GM21529 (cell line): ENCODE results near the gene MEIG1.
"Not testable (repeated sequence)": the region's sequence is repeated elsewhere in the genome, so short reads cannot be mapped to it uniquely, and the experiment has no call there.

Experiments
- ATAC-seq: cut with Tn5 transposase; IDR thresholded peaks from one replicate; pipeline ENCODE4 v1.9.1; 2021; ENCODE audit not compliant: unreplicated experiment

Gene MEIG1

DNA sequence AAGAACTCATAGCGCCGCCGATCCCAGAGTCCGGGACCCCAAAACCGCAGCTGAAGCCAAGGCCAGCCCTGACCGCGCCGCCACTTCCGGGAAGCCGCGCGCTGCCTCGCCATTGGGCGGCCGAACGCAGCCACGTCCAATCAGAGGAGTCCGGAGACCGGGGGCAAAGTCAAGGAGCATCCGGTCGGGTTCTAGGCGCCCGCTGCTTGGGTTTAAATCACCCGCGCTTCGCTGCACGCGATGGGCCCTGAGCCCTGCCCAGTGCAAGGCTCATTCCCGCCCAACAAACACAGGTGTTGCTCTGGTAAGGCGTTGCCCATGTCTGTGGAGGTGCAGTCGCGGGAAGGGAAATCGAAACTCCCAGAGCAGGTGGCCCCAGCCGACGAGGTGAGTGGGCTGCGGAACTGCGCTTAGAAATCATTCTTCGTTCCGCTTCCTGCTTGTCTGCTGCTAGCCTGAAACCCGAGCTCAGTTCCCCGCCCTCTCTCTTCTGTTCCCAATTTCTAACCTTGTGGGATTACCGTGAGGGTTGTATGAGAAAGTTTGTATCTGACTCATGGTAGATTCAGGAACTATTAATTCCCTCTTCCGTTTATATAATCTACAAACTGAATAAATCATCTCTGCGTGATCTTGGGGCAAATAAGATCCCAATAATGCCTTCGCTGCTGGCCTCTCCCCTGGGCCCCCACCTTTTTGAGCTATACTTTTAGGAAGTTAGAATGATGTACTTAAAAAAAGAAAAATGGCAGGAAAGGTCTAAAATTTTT lies 5.0 kb upstream of the MEIG1 start, which contains the start of gene DCLRE1C:
DCLRE1C (minus strand) TSS at position 96 of the 770 bp plus-strand sequence; CDS start at position 10, 86 bp downstream.
- ATAC-seq, result peak; percentile 73

DNA sequence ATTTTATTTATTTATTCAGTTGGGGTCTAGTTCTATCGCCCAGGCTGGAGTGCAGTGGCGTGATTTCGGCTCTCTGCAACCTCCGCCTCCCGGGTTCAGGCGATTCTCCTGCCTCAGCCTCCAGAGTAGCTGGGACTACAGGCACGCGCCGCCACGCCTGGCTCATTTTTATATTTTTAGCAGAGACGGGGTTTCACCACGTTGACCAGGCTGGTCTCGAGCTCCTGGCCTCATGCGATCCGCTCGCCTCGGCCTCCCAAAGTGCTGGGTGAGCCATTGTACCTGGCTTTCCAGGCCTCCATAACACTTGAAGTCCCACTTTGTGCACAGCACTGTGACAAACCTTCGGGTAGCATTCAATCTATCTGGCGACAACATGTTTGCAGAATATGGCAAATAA lies 4.3 kb upstream of the MEIG1 start:
- ATAC-seq, result no peak

DNA sequence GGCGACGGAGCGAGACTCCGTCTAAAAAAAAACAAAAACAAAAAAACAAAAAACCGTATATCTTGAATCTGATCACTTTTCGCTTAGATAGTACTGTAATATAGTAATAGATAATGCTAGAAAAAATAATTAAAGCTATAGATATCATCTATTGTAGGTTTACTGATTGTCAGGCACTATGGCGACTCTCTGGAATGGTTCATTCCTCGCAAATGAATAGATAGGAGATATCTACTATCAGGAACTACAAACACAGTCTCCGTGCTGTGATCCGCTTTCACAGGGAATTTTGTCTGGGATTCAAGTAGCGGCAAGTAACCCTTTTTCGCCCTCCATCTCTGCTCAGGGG lies 342 bp upstream of the MEIG1 start:
- no peak for ATAC-seq

DNA sequence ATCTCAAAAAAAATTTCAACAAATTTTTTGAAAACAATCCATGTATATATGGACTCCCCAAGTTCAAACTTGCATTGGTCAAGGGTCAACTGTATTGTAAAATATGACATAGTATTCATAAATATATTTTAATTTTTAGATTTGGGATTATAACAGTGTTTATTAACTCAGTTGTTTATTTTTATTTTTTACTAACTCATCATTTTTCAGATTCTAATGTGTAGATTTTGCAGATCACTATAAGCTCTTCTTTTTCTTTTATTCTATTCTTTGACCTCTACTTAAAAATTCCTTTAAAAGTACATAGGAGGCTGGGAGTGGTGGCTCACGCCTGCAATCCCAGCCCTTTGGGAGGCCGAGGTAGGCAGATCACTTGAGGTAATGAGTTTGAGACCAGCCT lies 8.7 kb downstream of the MEIG1 start:
- ATAC-seq, result no peak

DNA sequence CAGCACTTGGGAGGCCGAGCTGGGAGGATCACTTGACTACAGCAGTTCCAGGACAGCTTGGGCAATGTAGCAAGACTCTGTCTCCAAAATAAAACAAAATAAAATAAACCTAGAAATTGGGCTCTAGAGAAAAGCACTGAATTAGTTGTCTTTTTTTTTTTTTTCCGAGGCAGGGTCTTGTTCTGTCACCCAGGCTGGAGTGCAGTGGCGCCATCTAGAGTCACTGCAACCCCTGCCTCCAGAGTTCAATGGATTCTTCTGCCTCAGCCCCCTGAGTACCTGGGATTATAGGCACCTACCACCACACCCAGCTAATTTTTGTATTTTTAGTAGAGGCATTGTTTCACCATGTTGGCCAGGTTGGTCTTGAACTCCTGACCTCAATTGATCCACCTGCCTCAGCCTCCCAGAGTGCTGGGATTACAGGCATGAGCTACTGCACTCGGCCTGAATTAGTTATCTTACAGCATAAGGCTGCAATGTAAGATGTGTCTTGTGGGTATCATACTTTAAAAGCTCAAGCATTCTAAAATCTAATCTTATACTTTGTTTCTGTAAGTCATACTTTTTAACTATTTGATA lies 12.8 kb downstream of the MEIG1 start:
- ATAC-seq, result no peak

DNA sequence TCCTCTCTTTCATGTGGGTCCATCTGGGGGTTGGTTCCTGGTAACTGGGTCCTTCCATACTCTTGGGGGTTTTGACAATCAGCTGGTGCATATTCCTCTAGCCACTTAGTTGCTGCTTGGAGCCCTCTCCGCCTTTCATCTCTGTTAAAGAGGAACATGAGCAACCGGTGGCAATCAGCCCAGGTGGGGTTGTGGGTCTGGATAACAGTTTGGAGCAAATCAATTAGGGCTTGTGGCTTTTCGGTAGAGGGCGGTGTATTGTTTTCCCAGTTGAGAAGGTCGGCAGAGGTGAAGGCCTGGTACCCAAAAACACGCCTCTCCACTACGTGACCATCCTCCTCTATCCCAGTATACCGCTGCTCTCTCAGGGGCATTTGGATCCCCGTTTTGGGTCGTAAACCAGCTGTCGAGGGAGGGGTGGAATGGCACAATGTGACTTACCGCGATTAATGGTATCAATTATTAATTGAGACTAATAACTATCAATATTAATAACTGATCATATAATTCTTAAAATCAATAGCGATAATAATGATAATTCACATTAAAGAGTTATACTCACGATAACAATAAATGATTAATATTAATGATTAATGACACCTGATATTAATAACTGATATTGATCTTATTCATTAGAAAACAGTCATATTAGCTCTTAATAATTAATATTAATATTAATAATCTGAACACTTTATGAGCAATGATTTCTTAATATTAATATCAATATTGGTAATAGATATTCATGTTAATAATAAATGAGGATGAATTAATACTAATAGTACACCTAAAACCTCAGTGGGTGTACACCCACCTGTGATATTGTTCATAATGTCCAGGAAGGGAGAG lies 15.2 kb downstream of the MEIG1 start:
- ATAC-seq, result not testable (repeated sequence)

DNA sequence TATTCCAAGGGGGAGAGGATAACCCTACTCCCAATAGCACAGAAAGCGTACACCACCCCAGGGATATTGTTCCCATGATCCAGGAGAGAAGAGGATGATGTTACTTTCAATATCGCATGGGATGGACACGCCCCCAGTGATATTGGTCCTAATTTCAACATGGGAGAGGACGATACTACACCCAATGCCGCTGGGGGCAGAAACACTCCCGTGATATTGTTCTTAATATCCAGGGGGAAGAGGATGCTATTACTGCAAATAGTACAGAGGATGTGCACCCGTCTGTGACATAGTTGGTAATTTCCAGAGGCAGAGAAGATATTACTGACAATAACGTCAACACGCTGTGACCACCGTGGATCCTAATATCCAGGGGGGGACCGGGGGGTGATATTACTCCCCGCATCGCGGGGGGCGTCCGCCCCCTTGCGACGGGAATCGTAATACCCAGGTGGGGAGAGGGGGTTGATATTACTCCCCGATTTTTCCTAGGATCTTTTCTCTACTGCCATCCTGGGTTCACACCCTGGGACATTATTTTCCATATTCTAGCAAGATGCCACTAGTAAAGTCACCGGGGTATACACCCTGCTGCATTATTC lies 16.6 kb downstream of the MEIG1 start:
- no peak for ATAC-seq

DNA sequence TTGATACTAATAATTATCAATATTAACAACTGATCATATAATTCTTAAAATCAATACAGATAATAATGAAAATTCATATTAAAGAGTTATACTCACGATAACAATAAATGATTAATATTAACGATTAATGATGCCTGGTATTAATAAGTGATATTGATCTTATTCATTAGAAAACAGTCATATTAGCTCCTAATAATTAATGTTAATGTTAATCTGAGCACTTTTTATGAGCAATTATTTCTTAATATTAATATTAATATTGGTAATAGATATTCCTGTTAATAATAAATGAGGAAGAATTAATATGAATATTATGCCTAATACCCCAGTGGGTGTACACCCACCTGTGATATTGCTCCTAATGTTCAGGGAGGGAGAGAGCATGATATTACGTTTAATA lies 23.6 kb downstream of the MEIG1 start:
- no peak for ATAC-seq

DNA sequence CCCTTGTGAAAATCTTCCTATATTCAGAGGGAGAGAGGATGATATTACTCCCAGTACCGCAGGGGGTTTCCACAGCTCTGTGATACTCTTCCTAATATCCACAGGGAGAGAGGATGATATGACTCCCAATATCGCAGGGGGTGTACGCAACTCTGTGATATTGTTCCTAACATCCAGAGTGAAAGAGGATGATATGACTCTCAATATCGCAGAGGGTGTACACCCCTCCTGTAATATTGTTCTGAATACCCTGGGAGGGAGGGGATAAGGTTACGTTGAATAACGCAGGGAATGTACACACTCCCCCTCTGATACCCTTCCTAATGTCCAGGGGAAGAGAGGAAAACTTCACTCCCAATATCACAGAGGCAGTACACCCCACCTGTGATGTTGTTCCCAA lies 30.4 kb downstream of the MEIG1 start:
- not testable (repeated sequence) for ATAC-seq

DNA sequence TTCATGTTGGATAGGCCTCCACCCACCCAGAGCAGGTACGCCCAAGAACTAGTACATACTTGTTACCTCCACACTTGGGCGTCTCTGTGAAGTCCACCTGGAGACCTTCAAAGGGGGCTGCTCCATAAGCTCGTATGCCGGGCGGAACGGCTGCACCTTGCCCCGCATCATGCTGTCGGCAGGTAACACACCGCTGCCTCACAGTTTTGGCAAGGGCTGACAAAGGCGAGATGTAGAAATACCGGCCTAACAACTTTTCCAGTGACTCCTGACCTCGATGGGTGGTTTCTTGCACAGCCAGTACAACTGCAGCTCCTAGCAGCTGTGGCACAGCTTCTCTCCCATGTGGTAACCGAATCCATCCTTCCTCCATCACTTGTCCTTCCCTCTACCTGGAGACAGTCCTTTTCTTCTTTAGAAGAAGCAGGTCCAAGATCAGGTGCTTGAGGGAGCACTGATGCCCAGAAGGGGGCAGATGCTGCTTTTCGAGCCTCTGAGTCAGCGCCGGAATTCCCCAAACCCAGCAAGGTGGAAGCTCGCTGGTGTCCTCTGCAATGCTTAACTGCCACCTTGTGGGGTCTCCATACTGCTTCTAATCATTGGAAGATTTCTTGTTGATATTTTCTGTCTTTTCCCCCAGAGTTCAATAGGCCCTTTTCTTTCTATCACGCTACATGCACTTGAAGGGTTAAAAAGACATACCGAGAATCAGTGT lies 32.0 kb downstream of the MEIG1 start:
- not testable (repeated sequence) for ATAC-seq

DNA sequence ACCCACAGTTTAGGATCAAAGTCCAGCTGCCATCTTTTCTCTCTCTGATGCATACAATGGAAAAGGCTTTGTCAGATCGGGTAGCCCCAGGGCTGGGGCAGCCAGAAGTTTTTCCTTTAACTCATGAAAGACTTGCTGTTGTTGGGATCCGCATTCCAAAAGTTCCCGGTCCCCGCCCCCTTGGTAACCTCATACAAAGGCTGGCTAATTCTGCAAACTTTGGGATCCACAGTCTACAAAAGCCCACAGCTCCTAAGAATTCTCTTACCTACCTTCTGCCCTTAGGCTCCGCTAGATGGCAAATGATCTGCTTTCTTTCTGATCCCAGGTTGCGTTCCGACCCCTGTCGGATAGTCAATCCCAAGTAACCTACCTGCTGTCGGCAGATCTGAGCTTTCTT lies 33.1 kb downstream of the MEIG1 start:
- not testable (repeated sequence) for ATAC-seq

DNA sequence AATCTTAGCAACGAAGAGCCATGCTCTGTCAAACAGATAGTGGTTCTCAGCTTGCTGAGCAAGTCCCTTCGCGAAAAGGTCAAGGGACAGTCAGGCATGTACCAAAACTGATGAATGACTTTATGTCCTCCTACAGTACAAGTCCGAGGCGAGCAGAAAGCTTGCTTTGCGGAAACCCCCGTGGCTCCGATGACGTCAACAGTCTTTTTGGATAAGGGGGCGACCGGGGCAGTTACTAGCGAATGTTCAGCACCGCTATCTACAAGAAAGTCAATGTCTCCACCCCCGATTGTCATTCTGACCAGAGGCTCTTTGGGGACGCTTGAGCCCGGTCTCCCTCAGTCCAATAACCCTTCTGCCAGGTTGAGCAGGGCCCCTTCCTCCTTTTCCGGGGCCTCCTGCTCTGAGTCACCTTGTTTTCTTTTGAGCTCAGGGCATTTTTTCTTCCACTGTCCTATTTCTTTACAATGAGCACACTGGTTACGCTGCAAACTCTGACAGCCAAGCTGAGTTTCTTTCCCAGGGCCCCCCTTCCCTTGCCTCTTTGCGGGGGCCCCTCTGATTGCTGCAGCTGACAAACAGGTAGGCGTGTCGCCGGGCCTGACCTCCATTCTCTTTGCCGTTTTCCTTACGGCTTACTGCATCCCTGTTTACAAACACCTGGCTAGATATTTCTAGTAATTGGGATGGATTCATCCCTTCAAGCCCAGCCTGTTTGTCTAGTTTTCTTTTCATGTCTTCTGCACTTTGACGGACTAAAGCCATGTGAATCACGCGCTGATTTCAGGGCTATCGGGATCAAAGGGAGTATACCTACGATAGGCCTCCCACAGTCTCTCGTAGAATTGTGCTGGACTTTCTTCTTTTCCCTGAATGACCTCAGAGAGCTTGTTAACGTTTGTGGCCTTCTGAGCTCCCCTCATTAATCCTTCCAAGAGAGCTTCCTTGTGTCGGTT lies 34.6 kb downstream of the MEIG1 start:
- not testable (repeated sequence) for ATAC-seq

DNA sequence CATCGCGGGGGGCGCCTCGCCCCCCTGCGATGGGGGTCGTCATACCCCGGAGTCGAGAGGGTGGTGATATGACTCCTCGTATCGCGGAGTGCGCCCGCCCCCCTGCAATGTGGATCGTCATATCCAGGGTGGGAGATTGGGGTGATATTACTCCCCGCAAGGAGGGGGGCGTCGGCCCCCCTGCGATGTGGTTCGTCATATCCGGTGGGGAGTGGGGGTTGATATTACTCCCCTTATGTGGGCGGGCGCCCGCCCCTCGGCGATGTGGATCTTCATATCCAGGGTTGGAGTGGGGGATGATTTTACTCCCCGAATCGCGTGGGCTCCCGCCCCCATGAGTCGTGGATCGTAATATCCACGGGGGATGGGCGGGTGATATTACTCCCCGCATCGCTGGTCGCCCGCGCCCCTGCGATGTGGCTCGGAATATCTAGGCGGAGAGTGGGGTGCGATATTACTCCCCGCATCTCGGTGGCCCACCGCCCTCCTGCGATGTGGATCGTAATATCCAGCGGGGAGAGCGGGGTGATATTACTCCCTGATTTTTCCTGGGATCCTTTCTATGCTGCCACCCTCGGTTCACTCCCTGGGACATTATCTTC lies 36.9 kb downstream of the MEIG1 start:
- ATAC-seq, result no peak

DNA sequence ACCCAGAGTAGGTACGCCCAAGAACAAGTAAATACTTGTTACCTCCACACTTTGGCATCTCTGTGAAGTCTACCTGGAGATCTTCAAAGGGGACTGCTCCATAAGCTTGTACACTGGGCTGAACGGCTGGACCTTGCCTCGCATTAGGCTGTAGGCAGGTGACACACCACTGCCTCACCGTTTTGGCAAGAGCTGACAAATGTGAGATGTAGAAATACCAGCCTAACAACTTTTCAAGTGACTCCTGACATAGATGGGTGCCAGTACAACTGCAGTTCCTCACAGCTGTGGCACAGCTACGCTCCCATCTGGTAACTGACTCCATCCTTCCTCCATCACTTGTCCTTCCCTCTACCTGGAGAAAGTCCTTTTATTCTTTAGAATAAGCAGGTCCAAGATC lies 54.3 kb downstream of the MEIG1 start:
- ATAC-seq, result not testable (repeated sequence)

DNA sequence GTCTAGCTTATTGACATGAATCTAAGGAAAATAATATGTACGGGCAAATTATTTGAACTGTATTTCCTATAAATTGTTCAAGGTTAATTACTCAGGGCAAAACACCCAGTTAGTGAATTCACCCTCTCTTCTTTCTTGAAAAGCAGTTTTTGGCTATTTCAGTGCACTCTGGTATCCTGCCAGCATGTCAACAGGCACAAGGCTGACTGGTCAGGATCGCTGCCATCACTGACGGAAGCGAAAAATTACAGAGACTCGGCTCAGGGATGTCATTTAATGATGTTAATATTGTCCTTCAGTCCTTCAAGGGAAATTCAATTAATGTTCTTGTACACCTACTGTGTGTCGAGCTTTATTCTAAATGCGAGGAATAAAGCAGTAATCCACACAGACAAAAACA lies 56.3 kb downstream of the MEIG1 start:
- ATAC-seq, result no peak

DNA sequence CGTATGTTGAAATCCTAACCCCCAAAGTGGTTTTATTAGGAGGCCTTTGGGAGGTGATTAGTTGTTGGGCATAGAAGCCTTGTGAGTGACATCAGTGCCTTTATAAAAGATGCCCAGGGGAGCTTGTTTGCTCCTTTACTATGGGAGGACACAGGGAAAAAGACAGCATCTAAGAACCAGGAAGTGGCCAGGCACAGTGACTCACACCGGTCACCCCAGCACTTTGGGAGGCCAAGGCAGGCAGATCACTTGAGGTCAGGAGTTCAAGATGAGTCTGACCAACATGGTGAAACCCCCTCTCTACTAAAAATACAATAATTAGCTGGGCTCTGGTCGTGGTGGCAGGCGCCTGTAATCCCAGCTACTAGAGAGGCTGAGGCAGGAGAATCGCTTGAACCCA lies 61.8 kb downstream of the MEIG1 start:
- not testable (repeated sequence) for ATAC-seq
